AG09319 (cell line): ENCODE data around the gene IGFBP7.

ENCODE experiments used
- DNase-seq: peaks from one replicate; pipeline ENCODE4 v3.0.0-alpha.2; 2010; ENCODE audit warnings: low read depth; ENCODE audit errors: extremely low read depth
- TF ChIP-seq, protein P1 (sequence below): IDR thresholded peaks from 2 replicates; pipeline ENCODE4 v1.5.1; 2011; ENCODE audit warnings: low read depth, mild to moderate bottlenecking, inconsistent platforms, low read length, moderate library complexity

The IGFBP7 gene

DNA sequence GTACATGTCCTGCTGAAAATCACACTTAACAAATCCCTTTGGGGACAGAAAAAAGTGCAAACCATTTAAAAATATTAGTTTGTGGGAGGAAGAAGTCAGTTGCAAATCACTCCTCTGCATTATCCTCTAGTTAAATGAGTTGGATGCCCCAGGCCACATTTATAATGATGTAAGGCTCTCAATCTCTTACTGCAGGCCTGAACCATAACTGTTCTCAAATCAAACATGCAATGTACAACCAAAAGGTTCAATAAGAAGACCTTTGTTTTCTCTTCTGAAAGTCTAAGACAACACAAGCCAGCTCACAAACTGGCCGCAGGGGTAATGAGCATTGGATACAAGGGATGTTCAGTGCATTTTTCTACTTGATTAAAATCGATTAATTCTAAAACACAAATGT lies 39.7 kb downstream of the IGFBP7 start:
- no peak for DNase-seq
- TF ChIP-seq, protein P1, sequence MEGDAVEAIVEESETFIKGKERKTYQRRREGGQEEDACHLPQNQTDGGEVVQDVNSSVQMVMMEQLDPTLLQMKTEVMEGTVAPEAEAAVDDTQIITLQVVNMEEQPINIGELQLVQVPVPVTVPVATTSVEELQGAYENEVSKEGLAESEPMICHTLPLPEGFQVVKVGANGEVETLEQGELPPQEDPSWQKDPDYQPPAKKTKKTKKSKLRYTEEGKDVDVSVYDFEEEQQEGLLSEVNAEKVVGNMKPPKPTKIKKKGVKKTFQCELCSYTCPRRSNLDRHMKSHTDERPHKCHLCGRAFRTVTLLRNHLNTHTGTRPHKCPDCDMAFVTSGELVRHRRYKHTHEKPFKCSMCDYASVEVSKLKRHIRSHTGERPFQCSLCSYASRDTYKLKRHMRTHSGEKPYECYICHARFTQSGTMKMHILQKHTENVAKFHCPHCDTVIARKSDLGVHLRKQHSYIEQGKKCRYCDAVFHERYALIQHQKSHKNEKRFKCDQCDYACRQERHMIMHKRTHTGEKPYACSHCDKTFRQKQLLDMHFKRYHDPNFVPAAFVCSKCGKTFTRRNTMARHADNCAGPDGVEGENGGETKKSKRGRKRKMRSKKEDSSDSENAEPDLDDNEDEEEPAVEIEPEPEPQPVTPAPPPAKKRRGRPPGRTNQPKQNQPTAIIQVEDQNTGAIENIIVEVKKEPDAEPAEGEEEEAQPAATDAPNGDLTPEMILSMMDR, result no peak

- TF ChIP-seq, protein P1, result no peak
- no peak for DNase-seq
These were observed 41.8 kb downstream of the IGFBP7 start for GRCh38 chr4:57068237-57068981.

DNA sequence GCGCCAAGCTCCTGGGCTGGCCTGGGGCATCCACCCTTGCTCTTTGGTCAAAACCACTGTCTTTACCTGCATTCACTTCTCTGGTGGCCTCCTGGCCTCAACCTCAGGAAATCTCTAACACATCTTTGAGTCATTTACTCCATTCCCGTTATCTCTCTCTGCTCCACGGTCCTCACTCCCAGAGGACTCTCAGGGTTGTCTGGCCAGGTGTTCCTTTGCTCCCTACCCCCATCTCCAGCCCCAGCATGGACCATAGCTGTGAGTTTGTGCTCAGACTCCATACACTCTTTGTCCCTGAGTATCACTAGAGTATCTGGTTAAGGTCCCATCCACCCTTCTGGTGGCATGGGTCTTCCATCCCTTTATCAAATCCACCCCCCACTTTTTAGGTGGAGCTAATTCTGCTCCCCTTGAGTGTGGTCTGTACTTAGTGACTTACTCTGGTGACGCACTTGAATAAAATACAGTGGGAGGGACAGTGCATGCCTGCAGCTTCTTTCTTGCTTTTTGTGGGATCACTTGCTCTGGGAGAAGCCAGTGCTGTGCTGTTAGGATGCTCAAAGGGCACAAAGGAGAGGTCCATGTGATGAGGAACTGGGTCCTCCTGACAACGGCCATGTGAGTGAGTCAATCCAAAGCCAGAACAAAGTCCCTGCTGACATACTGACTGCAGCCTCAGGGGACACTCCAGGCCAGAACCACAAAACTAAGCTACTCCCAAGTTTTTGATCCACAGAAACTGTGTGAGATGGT lies 44.3 kb downstream of the IGFBP7 start:
- TF ChIP-seq, protein P1, result no peak
- DNase-seq, result no peak

- TF ChIP-seq, protein P1, result no peak
- DNase-seq, result peak; percentile 70
These were observed 45.1 kb downstream of the IGFBP7 start for GRCh38 chr4:57064811-57065711.

GRCh38 chr4:57064120-57064519 lies 46.1 kb downstream of the IGFBP7 start:
- no peak for DNase-seq
- TF ChIP-seq, protein P1, result no peak

DNA sequence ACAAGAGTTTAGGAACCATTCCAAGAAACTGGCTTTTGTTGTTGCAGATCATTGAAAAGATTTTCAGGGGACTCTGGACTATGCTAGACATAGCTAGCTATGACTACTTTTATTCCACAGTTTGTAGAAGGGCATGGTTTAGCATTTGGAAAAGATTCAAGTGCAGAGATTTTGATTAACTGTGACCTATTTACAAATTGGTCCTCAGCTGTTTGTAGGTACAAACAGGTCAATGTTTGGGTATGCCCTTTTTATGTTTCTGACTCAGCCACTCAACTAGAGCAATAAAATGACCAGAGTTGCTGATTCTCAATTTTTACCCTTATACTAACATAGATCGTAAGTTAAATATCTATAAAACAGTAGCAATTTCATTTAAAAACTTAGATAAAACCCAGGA lies 46.7 kb downstream of the IGFBP7 start:
- DNase-seq, result no peak
- TF ChIP-seq, protein P1, result no peak
